H54 (cell line): ENCODE results near the gene CHI3L1.
A peak's percentile ranks its signal among the peaks of the same experiment; 100 is the strongest.
"Not testable (repeated sequence)": the region's sequence is repeated elsewhere in the genome, so short reads cannot be mapped to it uniquely, and the experiment has no call there.

Experiments used
- DNase-seq: peaks from one replicate; pipeline ENCODE4 v3.0.0; 2011; ENCODE audit warnings: low spot score, mixed read lengths; ENCODE audit not compliant: insufficient read length
- FAIRE-seq: peaks from 3 replicates; lab custom pipeline; 2011; peaks lifted over from hg19 to GRCh38; lab: Jason Lieb, UNC
- POLR2A ChIP-seq: IDR thresholded peaks from 2 replicates; pipeline ENCODE4 v1.6.1; 2011; ENCODE audit warnings: low read depth, mild to moderate bottlenecking, low read length

The CHI3L1 gene

GRCh38 chr1:203186446-203187303, at the start of gene CHI3L1:
TSS of gene CHI3L1 (minus strand) at chr1:203186704. CDS start at chr1:203186623, 81 bp downstream.
- FAIRE-seq (no peak), DNase-seq (no peak)
- no peak for TF ChIP-seq POLR2A

DNA sequence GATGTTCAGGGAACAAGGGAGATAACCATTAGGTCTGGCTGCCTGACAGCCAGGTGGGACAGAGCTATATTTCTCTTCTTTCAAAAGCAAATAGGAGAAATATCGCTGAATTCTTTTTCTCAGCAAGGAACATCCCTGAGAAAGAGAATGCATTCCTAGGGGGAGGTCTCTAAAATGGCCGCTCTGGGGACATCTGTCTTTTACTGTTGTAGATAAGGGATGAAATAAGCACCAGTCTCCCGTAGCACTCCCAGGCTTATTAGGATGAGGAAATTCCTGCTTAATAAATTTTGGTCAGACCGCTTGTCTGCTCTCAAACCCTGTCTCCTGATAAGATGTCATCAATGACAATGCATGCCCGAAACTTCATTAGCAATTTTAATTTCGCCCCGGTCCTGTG, 48.4 kb upstream of the CHI3L1 start:
- FAIRE-seq, DNase-seq: not testable (repeated sequence)

GRCh38 chr1:203229471-203230135, 43.1 kb upstream of the CHI3L1 start, which contains the start of gene CHIT1:
TSS of gene CHIT1 (minus strand) at chr1:203229673. CDS start at chr1:203229636, 37 bp downstream.
- no peak for TF ChIP-seq POLR2A
- FAIRE-seq (no peak), DNase-seq (no peak)

GRCh38 chr1:203228670-203229069, 42.2 kb upstream of the CHI3L1 start:
- DNase-seq (no peak), FAIRE-seq (no peak)

DNA sequence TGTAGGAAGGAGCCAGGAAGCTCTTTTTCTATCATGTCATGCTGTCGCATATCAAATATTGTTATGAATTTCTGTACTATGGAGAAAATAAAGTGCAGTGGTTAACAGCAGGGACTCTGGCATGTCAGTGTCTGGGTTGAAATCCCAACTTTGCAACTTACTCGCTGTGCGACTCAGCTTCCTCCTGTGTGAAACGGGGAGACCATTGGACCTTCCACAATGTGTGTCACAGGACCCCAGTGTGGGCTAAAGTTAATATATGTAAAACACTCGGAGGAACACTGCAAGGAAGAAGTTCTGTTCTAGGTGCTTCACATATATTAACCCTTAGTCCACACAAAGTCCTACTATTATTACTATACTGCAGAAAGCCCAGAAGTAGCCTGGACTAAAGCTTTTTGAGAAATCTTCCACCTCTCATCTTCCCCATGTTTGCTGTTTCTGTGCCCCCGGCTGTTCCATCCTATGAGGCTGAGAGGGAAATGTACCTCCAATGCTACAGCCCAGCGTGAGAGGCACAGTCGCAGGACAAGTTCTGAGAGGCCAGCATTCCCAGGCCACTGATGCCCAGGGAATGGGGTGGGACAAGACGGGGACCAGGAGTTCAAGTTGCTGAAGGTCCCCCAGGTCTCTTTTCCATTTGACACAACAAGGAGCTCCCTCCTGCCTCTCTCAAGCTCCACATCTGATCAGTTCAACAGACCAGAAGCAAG, 41.0 kb upstream of the CHI3L1 start:
- DNase-seq = no peak
- TF ChIP-seq POLR2A = no peak
- no peak for FAIRE-seq

More at GRCh38 chr1:203228670-203229069, 42.2 kb upstream of the CHI3L1 start:
- TF ChIP-seq POLR2A = no peak

DNA sequence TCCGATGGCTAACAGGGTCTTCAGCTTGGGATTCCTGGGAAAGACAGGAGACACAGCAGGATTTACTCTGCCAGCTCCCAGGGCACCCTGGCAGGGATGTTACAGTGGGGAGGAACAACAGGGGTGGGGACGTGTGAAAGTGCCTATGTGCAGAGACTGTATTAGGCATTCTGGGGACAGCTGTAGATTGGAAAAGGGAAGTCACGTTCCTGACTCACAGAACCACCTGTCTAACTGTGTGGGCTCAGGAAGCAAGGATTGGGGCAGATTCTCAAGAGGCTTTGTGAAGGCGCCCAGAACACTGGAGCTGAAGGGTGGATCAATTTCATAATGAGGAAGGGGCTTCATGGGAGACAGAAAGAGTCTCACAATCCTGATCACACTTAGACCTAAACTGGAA, 38.6 kb upstream of the CHI3L1 start:
- FAIRE-seq (no peak), DNase-seq (no peak)
- TF ChIP-seq POLR2A = no peak

DNA sequence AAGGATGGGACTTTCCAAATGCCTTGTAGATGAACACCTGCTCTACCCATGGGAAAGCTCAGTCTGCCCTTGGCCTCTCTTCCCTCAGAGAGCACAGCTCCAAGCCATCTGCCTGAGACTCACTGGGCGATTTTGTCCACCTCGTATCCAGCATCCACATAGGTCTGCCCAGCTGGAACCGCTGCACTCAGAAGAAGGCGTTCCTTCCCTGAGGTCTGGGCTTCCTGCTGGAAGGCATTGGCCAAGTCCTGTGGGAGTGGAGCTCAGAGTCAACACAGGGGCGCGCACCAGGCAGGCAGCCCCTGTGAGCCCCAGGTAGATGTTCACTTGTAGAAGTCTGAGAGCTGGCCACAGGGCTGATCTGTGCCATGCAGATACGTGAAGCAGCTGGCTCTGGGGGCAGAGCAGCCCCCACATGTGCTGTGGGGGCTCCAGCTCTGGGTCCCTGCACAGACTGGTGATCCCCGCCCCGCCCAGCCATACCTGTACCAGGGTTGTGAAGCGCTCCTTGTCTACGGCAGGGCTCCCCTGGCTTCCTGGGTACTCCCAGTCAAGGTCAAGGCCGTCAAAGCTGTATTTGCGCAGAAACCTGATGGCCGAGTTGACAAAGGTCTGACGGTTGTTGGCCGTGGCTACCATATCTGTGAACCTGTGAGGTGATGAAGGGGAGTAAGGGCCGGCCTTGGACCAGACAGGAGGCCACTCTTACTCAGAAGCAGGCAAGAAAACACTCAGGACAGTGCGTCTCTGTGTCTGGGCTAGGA, 36.7 kb upstream of the CHI3L1 start:
- TF ChIP-seq POLR2A = no peak
- FAIRE-seq (no peak), DNase-seq (no peak)

- no peak for TF ChIP-seq POLR2A
- no peak for FAIRE-seq
- no peak for DNase-seq
These were observed 33.4 kb upstream of the CHI3L1 start for GRCh38 chr1:203219934-203220333.

- no peak for TF ChIP-seq POLR2A
- no peak for DNase-seq
These were observed 32.7 kb upstream of the CHI3L1 start for GRCh38 chr1:203219171-203219570.

DNA sequence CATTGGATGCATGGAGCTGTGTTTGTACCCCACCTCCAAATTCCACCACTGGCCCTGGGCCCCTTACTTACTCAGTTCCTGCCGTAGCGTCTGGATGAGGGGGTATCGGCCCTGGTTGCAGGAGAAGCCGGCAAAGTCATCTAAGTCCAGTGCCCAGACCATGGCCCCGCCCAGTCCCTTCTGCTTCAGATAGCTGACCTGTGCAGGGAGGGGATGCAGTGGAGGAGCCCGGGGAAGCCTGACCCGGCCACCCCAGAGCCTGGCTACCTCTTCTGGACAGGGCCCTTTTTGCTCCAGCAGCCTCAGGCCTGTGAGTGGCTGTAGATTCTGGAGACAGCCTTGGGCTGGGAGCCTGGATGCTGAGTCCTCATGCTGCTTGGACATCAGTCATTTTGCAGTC, 31.2 kb upstream of the CHI3L1 start:
- DNase-seq = no peak
- FAIRE-seq = no peak
- TF ChIP-seq POLR2A = no peak

More at GRCh38 chr1:203219171-203219570, 32.7 kb upstream of the CHI3L1 start:
- no peak for FAIRE-seq

DNA sequence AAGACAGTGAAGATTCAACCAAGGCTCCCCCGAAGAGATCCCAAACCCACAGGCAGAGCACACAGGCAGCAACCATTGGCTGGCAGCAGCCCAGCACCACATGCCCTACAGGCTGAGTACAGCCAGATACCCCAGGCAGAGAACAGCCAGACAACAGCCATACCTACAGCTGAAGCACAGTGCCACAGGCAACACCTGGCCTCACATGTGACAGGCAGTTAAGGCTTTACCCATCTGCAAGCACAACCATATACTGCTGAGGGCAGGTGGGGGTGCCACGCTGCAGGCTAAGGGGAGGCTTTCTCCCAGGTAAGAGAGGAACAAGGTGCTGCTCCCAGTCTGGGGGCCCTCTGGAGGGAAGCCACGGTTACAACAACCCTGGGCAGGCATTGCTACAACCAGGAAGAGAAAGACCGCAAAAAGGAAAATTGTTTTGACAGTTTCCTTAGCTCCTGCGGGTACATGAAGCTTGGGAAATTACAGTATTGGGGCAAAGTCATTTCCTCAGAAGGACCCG, 30.7 kb upstream of the CHI3L1 start:
- DNase-seq (no peak), FAIRE-seq (no peak)
- no peak for TF ChIP-seq POLR2A

DNA sequence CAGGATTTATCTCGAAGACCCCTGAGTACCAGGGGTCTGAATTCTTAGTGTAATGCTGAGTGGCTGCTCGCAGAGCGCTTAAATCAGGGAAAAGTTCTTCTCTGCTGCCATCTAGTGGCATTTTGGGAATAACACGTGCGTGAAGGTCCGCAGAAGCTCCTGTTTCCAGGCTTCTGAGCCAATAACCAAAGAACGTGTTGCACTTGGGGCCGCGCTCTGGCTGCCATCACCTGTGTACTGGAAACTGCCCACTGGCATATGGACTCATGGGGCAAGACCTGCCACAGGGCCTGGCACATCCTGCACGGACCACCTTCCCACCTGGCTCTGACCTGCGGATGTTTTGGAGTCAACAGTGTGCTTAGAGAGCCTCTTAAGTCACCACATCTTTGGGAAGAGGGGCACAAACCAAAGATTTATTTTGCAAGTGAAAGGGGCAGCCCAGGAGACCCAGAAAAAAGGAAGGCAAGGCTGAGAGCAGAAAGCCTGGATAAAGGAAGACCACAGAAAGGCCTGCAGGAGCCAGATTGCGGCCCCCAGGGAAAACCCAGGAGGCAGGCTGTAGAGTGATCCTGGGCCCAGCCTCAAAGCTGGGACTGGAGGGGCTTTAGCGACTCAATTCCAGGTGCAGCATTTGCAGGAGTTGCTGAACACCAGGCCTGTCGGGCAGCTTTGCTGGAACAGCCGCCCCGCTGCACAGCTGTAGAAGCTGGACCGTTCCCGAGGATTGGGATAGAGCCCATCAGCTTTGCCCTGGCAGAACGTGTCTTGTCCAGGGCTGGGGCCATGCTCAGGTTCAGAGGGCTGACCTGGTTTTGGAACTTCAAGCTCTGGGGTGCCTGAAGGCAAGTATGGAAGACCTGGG, 30.0 kb upstream of the CHI3L1 start:
- FAIRE-seq (no peak), DNase-seq (peak; percentile 58)
- no peak for TF ChIP-seq POLR2A
